Measurements from ENCODE around the gene NPAS3.

GRCh38 chr14:33810308-33810707, 871.6 kb downstream of the NPAS3 start:
- TF ChIP-seq CTCF (conservative IDR thresholded peaks at IDR 0.05) = no peak
- TF ChIP-seq EZH2 (IDR thresholded peaks at IDR 0.05; ENCODE audit: low read depth) = no peak
